A673 (cell line): Measurements from ENCODE around the gene MPEG1. TPM values are rescaled to one million over a fixed set of nuclear protein-coding genes. Genes with fewer than 3 reads are reported as not detected.

ENCODE experiments used
- BruUV-seq: library from RNA; stranded (reverse); fragments of 400-500 nt; replicated peaks from 2 replicates; lab custom pipeline; 2021; lab: Mats Ljungman, UMichigan
- CTCF ChIA-PET: fragments of 300-600 bp; sonication (Branson Sonifier 250); formaldehyde crosslinking; loops from one replicate; lab custom pipeline; 2022; ENCODE audit warnings: antibody characterized with exemption; lab: Charles Lee
- POLR2A ChIA-PET: fragments of 300-600 bp; sonication (Branson Sonifier 250); formaldehyde crosslinking; loops from one replicate; lab custom pipeline; 2022; ENCODE audit warnings: antibody characterized with exemption; ENCODE audit not compliant: low non-redundant PET; lab: Charles Lee
- DNase-seq: peaks from one replicate; pipeline ENCODE4 v3.0.0-alpha.2; 2015; ENCODE audit warnings: low spot score
- H3K27ac ChIP-seq: fragments of 200-600 bp; sonication (generic); 2 replicates; pipeline ENCODE4 v1.5.1; 2016; ENCODE audit warnings: mixed run types, low read depth, mild to moderate bottlenecking, mixed read lengths, antibody characterized with exemption, low read length; ENCODE audit not compliant: poor library complexity, severe bottlenecking
- H3K27me3 ChIP-seq: fragments of 200-600 bp; sonication (generic); replicated peaks from 2 replicates; pipeline ENCODE4 v1.6.1; 2017; ENCODE audit warnings: mixed run types, low read depth, mild to moderate bottlenecking, mixed read lengths, antibody characterized with exemption, low read length; ENCODE audit not compliant: insufficient read depth, poor library complexity
- H3K36me3 ChIP-seq: fragments of 200-600 bp; sonication (generic); 2 replicates; pipeline ENCODE4 v1.6.1; 2016; ENCODE audit warnings: mixed run types, mild to moderate bottlenecking, mixed read lengths, antibody characterized with exemption, low read length; ENCODE audit not compliant: insufficient read depth, poor library complexity, severe bottlenecking
- H3K4me1 ChIP-seq: fragments of 200-600 bp; sonication (generic); 2 replicates; pipeline ENCODE4 v1.6.1; 2017; ENCODE audit warnings: mixed run types, mild to moderate bottlenecking, mixed read lengths, antibody characterized with exemption, low read length; ENCODE audit not compliant: insufficient read depth, poor library complexity, severe bottlenecking
- H3K4me3 ChIP-seq: fragments of 200-600 bp; sonication (generic); 2 replicates; pipeline ENCODE4 v1.5.1; 2016; ENCODE audit warnings: low read depth, mixed run types, mild to moderate bottlenecking, mixed read lengths, low read length; ENCODE audit not compliant: poor library complexity, severe bottlenecking
- H3K9me3 ChIP-seq: fragments of 200-600 bp; sonication (generic); 2 replicates; pipeline ENCODE4 v1.6.1; 2016; ENCODE audit warnings: mixed run types, low read depth, mild to moderate bottlenecking, mixed read lengths, antibody characterized with exemption, low read length; ENCODE audit not compliant: poor library complexity, severe bottlenecking
- EZH2 ChIP-seq: fragments of 200-600 bp; sonication (generic); IDR thresholded peaks from 2 replicates; pipeline ENCODE4 v1.6.1; 2017; ENCODE audit warnings: borderline replicate concordance, low read depth, mild to moderate bottlenecking, mixed read lengths, antibody characterized with exemption, low read length; ENCODE audit not compliant: poor library complexity, severe bottlenecking
- intact Hi-C: fragments of 100-400 bp; cut with micrococcal nuclease; formaldehyde crosslinking; loops from one replicate; pipeline ENCODE4 v1.10.0; 2022; ENCODE audit not compliant: unreplicated experiment
- total RNA-seq: library from RNA; stranded (reverse); gene quantifications from 2 replicates; pipeline ENCODE4 v1.2.3, GENCODE V29; 2021
- TF ChIP-seq, protein P1 (sequence below): fragments of 300-800, 200-600 bp; sonication (generic); conservative IDR thresholded peaks from 2 replicates; pipeline ENCODE4 v1.5.1; 2017; ENCODE audit warnings: low read depth, mild to moderate bottlenecking, antibody characterized with exemption, low read length, moderate library complexity, mixed read lengths

The MPEG1 gene
- total RNA-seq, 1 experiment from 2014 or later, result not detected

DNA sequence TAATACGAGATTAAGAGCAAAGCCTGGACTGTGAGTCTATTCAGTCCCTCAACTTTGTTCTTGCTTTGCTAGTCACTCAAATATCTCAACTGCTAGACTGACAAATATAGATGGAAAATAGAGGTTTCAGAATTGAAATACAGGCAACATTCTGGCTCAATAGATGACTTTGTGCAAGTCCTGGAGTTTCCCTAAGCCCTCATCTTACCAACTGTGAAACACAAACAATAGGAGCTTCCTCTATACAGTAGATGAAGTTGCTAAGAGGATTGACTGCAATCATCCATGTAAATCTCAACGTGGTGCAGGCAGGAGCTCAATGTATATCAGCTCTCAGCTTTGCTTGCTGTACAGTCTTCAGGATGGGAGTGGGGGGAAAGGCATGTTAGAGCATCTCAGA lies 6.2 kb upstream of the MPEG1 start:
- no peak overlapping the region for H3K27ac ChIP-seq
- H3K4me3 ChIP-seq, result no peak overlapping the region
- CTCF ChIA-PET, result no interaction called here
- DNase-seq, result no peak
- no TSS peak for BruUV-seq
- intact Hi-C loops, result loop anchor here (5.0 kb wide), 1 partner anchor 208 kb away; the partner anchor contains the start of gene OR5A2
- no peak for TF ChIP-seq EZH2
- TF ChIP-seq, protein P1, sequence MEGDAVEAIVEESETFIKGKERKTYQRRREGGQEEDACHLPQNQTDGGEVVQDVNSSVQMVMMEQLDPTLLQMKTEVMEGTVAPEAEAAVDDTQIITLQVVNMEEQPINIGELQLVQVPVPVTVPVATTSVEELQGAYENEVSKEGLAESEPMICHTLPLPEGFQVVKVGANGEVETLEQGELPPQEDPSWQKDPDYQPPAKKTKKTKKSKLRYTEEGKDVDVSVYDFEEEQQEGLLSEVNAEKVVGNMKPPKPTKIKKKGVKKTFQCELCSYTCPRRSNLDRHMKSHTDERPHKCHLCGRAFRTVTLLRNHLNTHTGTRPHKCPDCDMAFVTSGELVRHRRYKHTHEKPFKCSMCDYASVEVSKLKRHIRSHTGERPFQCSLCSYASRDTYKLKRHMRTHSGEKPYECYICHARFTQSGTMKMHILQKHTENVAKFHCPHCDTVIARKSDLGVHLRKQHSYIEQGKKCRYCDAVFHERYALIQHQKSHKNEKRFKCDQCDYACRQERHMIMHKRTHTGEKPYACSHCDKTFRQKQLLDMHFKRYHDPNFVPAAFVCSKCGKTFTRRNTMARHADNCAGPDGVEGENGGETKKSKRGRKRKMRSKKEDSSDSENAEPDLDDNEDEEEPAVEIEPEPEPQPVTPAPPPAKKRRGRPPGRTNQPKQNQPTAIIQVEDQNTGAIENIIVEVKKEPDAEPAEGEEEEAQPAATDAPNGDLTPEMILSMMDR, result no peak
- POLR2A ChIA-PET, result no interaction called here
- no peaks in the 10 kb centered on the region for H3K36me3 ChIP-seq
- H3K27me3 ChIP-seq, result peaks cover 8% of the 10 kb centered on the region
- H3K9me3 ChIP-seq, result no peaks in the 10 kb centered on the region
- H3K4me1 ChIP-seq, result no peaks in the 10 kb centered on the region

DNA sequence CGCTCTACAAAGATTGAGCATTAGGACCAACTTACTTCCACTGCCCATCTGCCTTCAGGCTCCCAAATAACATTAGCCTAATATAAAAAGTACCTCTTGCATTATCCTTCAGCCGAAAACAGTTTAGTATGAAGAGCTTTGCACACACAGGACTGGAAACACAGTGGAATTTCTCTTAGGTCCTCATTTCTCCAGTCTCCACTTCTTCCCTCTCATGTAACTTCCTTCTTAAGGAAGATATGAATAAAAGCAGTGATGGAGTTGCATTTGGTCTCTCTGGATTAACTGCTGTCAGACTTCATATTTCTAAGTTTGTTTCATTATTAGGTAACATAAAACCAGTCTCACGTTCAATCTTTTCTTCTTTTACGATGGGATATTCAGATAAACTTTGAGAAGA lies 5.6 kb upstream of the MPEG1 start:
- no peak overlapping the region for H3K27ac ChIP-seq
- no peaks in the 10 kb centered on the region for H3K36me3 ChIP-seq
- BruUV-seq, result no TSS peak
- peaks cover 6% of the 10 kb centered on the region for H3K27me3 ChIP-seq
- no peaks in the 10 kb centered on the region for H3K9me3 ChIP-seq
- intact Hi-C loops, result loop anchor here (5.0 kb wide), 1 partner anchor 209 kb away; the partner anchor contains the start of gene OR5A2
- ChIA-PET POLR2A (no interaction called here), CTCF (no interaction called here)
- H3K4me1 ChIP-seq, result no peaks in the 10 kb centered on the region
- no peak overlapping the region for H3K4me3 ChIP-seq
- no peak for DNase-seq
- TF ChIP-seq, protein P1, result no peak
- no peak for TF ChIP-seq EZH2

DNA sequence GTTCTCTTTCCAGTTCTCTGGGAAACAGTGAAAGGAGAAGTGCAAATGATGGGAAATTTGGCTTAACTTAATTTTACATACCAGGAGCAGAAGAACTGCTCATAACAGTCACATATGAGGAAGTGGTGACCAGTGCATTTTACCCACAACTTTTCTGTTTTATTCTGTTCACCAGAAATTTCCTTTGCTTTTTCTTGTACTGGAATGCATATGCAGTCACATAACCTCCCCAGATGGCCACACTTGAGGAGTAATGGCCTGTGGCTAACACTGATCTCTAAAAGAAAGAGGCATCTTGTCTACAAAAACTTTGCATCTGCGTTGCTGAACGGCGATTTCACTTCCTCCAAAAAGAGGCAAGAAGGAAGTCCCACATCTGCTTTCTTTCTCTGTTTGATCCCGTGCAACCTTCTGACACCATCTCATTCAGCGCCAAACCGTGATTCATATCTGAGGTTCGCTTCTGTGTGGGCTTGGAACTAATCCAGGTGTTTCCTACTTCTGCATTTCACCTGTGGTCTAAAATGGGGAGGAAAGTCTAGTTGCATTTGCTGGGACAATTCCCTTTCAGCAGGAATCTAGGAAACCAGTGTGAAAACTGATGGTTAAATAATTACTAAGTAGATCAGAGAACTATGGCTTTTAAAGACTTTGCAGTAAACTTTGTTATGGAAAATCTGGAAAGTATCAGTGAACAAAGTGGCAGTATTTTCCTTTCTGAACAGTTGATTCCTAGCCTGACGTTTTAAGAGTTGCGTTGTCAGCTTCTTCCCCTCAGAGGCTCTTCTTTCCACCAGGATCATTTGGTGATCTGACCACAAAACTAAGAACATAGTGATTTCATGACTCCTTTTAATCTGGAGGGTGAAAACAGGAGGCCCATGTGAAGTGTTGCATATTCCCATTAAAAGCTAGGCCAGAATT lies 4.2 kb upstream of the MPEG1 start:
- TF ChIP-seq, protein P1, result no peak
- no peak for TF ChIP-seq EZH2
- POLR2A ChIA-PET, result no interaction called here
- DNase-seq, result no peak
- no peak overlapping the region for H3K27ac ChIP-seq
- no peaks in the 10 kb centered on the region for H3K9me3 ChIP-seq
- CTCF ChIA-PET, result no interaction called here
- H3K27me3 ChIP-seq, result peaks cover 6% of the 10 kb centered on the region
- intact Hi-C loops, result loop anchor here (5.0 kb wide), 1 partner anchor 210 kb away; the partner anchor contains the start of gene OR5A2
- no peaks in the 10 kb centered on the region for H3K36me3 ChIP-seq
- no TSS peak for BruUV-seq
- H3K4me3 ChIP-seq, result no peak overlapping the region
- H3K4me1 ChIP-seq, result no peaks in the 10 kb centered on the region
